ENCODE results near the gene ZDHHC11. TPM values are rescaled to one million over a fixed set of nuclear protein-coding genes. Genes with fewer than 3 reads are reported as not detected.
"Not testable (repeated sequence)": the region's sequence is repeated elsewhere in the genome, so short reads cannot be mapped to it uniquely, and the experiment has no call there.

ZDHHC11 gene
- polyA plus RNA-seq, 2 donors = 2.4 to 4.0 TPM

DNA sequence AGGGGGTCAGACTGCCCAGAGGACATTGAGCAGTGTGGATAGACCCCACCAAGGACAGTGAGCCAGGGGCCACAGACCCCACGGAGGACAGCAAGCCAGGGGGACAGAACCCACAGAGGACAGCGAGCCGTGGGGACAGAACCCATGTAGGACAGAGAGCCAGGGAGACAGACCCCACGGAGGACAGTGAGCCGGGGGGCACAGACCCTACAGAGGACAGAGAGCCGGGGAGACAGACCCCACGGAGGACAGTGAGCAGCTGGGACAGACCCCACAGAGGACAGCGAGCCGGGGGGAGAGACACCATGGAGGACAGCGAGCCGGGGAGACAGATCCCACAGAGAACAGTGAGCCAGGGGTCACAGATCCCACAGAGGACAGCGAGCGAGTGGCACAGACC is 3.4 kb upstream of the ZDHHC11 start:
- Histone ChIP-seq H3K36me3 (ENCODE audit: control insufficient read depth in 2 of 2, insufficient read depth in 2 of 2, low read length in 1 of 2) (peaks cover 0 to 4% of the 10 kb centered on the region in 2 donors), H3K27me3 (ENCODE audit: control insufficient read depth in 1 of 2, insufficient read depth in 2 of 2, low read length in 2 of 2) (no peaks in the 10 kb centered on the region)
- WGBS, 2 donors = 74 to 75% methylated on average over 12 to 13 of the region's 13 CpGs

DNA sequence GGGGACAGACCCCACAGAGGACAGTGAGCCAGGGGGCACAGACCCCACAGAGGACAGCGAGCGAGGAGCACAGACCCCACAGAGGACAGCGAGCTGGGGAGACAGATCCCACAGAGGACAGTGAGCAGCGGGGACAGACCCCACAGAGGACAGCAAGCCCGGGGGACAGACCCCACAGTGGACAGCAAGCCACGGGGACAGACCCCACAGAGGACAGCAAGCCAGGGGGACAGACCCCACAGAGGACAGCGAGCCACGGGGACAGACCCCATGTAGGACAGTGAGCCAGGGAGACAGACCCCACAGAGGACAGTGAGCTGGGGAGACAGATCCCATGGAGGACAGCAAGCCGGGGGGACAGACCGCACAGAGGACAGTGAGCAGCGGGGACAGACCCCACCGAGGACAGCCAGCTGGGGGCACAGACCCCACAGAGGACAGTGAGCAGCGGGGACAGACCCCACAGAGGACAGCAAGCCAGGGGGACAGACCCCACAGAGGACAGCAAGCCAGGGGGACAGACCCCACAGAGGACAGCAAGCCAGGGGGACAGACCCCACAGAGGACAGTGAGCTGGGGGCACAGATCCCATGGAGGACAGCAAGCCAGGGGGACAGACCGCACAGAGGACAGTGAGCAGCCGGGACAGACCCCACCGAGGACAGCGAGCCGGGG is 2.8 kb upstream of the ZDHHC11 start:
- WGBS, 2 donors = 81 to 83% methylated on average over 18 of the region's 18 CpGs
- H3K27me3 ChIP-seq (ENCODE audit: control insufficient read depth in 1 of 2, insufficient read depth in 2 of 2, low read length in 2 of 2); H3K27ac ChIP-seq (ENCODE audit: low read depth in 2 of 2, low read length in 1 of 2); H3K4me3 ChIP-seq (ENCODE audit: low read depth in 1 of 2, low read length in 2 of 2); H3K9me3 ChIP-seq (ENCODE audit: control insufficient read depth in 2 of 2, insufficient read depth in 1 of 2, low read depth in 1 of 2, low read length in 1 of 2); H3K36me3 ChIP-seq (ENCODE audit: control insufficient read depth in 2 of 2, insufficient read depth in 2 of 2, low read length in 1 of 2): not testable (repeated sequence)
- H3K4me1 ChIP-seq (ENCODE audit: control insufficient read depth in 2 of 2, insufficient read depth in 2 of 2, low read length in 1 of 2) = peaks cover 0 to 13% of the 10 kb centered on the region in 2 donors

More for the DNA sequence above, 3.4 kb upstream of the ZDHHC11 start:
- no peak overlapping the region for H3K4me3 ChIP-seq (ENCODE audit: low read depth in 1 of 2, low read length in 2 of 2)
- peaks cover 0 to 8% of the 10 kb centered on the region in 2 donors for H3K4me1 ChIP-seq (ENCODE audit: control insufficient read depth in 2 of 2, insufficient read depth in 2 of 2, low read length in 1 of 2)
- H3K9me3 ChIP-seq (ENCODE audit: control insufficient read depth in 2 of 2, insufficient read depth in 1 of 2, low read depth in 1 of 2, low read length in 1 of 2) = no peaks in the 10 kb centered on the region
- no peak overlapping the region for H3K27ac ChIP-seq (ENCODE audit: low read depth in 2 of 2, low read length in 1 of 2)

DNA sequence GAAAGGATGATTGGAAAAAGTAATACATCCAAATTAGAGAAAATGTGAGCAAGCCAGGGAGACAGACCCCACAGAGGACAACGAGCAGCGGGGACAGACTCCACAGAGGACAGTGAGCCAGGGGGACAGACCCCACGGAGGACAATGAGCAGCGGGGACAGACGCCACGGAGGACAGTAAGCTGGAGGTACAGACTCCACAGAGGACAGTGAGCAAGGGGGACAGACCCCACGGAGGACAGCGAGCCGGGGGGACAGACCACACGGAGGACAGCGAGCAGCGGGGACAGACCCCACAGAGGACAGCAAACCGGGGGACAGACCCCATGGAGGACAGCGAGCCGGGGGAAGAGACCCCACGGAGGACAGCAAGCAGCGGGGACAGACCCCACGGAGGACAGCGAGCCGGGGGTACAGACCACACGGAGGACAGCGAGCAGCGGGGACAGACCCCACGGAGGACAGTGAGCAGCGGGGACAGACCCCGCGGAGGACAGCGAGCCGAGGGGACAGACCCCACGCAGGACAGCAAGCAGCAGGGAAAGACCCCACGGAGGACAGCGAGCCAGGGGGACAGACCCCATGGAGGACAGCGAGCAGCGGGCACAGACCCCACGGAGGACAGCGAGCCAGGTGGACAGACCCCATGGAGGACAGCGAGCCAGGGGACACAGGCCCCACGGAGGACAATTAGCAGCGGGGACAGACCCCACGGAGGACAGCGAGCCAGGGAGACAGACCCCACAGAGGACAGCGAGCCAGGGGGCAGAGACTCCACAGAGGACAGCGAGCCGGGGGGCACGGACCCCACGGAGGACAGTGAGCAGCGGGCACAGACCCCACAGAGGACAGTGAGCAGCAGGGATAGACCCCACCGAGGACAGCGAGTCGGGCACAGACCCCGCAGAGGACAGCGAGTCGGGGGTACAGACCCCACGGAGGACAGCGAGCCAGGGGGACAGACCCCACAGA is 1.9 kb upstream of the ZDHHC11 start:
- peaks cover 0 to 13% of the 10 kb centered on the region in 2 donors for H3K4me1 ChIP-seq (ENCODE audit: control insufficient read depth in 2 of 2, insufficient read depth in 2 of 2, low read length in 1 of 2)
- no peaks in the 10 kb centered on the region for H3K36me3 ChIP-seq (ENCODE audit: control insufficient read depth in 2 of 2, insufficient read depth in 2 of 2, low read length in 1 of 2)
- H3K9me3 ChIP-seq (ENCODE audit: control insufficient read depth in 2 of 2, insufficient read depth in 1 of 2, low read depth in 1 of 2, low read length in 1 of 2) = peaks cover 0 to 2% of the 10 kb centered on the region in 2 donors
- H3K27me3 ChIP-seq (ENCODE audit: control insufficient read depth in 1 of 2, insufficient read depth in 2 of 2, low read length in 2 of 2) = no peaks in the 10 kb centered on the region
- H3K27ac ChIP-seq (ENCODE audit: low read depth in 2 of 2, low read length in 1 of 2) = no peak overlapping the region
- WGBS, 2 donors = 88 to 91% methylated on average over 55 of the region's 55 CpGs
- no peak overlapping the region for H3K4me3 ChIP-seq (ENCODE audit: low read depth in 1 of 2, low read length in 2 of 2)

DNA sequence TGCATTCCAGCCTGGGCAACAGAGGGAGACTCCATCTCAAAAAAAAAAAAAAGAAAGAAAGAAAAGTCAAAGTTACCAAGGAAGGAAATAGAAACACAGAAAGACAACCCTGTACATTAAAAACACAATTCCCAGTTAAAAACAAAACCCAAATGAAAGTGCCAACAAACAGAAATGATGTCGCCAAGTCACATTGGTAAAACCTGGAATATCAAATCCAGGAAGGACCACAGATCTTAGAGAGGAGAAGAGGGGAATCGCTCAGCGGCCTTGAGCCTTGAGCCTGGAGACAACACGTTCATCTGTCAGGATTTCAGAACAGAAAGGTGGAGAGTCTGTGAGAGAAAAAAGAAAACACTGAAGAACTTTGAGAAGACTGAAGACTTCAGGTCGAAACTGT is 1.2 kb upstream of the ZDHHC11 start:
- Histone ChIP-seq H3K4me1 (ENCODE audit: control insufficient read depth in 2 of 2, insufficient read depth in 2 of 2, low read length in 1 of 2) (peaks cover 0 to 13% of the 10 kb centered on the region in 2 donors), H3K4me3 (ENCODE audit: low read depth in 1 of 2, low read length in 2 of 2) (no peak overlapping the region)
- 41 to 51% methylated on average over 5 of the region's 5 CpGs for WGBS, 2 donors

DNA sequence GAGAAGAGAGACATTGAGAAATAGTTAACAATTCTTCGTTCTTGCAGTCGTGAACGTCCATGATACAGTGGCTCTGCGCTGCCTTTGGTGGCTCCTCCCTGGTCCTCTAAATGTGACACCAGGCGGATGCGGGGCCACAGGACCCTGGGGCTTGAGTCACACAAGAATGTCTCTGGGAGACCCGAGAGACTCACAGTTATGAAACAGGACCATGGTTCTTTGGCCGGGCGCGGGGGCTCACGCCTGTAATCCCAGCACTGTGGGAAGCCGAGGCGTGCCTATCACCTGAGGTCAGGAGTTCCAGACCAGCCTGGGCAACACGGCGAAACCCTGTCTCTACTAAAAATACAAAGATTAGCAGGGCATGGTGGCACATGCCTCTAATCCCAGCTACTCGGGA is 767 bp upstream of the ZDHHC11 start:
- Histone ChIP-seq H3K27ac (ENCODE audit: low read depth in 2 of 2, low read length in 1 of 2) (no peak overlapping the region), H3K4me3 (ENCODE audit: low read depth in 1 of 2, low read length in 2 of 2) (no peak overlapping the region), H3K4me1 (ENCODE audit: control insufficient read depth in 2 of 2, insufficient read depth in 2 of 2, low read length in 1 of 2) (peaks cover 0 to 13% of the 10 kb centered on the region in 2 donors), H3K27me3 (ENCODE audit: control insufficient read depth in 1 of 2, insufficient read depth in 2 of 2, low read length in 2 of 2) (no peaks in the 10 kb centered on the region), H3K36me3 (ENCODE audit: control insufficient read depth in 2 of 2, insufficient read depth in 2 of 2, low read length in 1 of 2) (no peaks in the 10 kb centered on the region), H3K9me3 (ENCODE audit: control insufficient read depth in 2 of 2, insufficient read depth in 1 of 2, low read depth in 1 of 2, low read length in 1 of 2) (peaks cover 0 to 2% of the 10 kb centered on the region in 2 donors)
- WGBS, 2 donors = 57 to 60% methylated on average over 16 of the region's 16 CpGs

More for the DNA sequence above, 1.2 kb upstream of the ZDHHC11 start:
- Histone ChIP-seq H3K9me3 (ENCODE audit: control insufficient read depth in 2 of 2, insufficient read depth in 1 of 2, low read depth in 1 of 2, low read length in 1 of 2) (peaks cover 0 to 2% of the 10 kb centered on the region in 2 donors), H3K36me3 (ENCODE audit: control insufficient read depth in 2 of 2, insufficient read depth in 2 of 2, low read length in 1 of 2) (no peaks in the 10 kb centered on the region), H3K27ac (ENCODE audit: low read depth in 2 of 2, low read length in 1 of 2) (no peak overlapping the region), H3K27me3 (ENCODE audit: control insufficient read depth in 1 of 2, insufficient read depth in 2 of 2, low read length in 2 of 2) (no peaks in the 10 kb centered on the region)

DNA sequence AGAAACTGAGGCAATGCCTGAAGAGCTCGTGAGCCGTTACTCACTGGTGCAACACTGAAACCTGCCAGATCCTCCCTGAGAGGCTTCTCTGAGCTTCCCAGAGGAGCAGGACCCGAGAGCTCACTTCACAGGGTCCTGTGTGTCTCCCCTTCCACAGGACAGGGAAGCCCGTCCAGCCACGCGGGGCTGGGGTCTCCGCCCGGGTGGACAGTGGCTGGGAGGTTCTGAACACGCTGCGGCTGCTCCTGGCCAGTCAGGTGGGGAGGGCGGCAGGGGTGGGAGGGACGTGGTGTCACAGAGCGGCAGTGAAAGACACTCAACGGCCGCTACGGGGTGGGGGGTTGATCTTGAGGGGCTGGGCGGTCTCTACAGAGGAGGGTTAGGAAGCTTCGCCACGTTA is 290 bp upstream of the ZDHHC11 start:
- Histone ChIP-seq H3K9me3 (ENCODE audit: control insufficient read depth in 2 of 2, insufficient read depth in 1 of 2, low read depth in 1 of 2, low read length in 1 of 2) (peaks cover 0 to 2% of the 10 kb centered on the region in 2 donors), H3K4me1 (ENCODE audit: control insufficient read depth in 2 of 2, insufficient read depth in 2 of 2, low read length in 1 of 2) (peaks cover 0 to 13% of the 10 kb centered on the region in 2 donors), H3K27ac (ENCODE audit: low read depth in 2 of 2, low read length in 1 of 2) (no peak overlapping the region), H3K36me3 (ENCODE audit: control insufficient read depth in 2 of 2, insufficient read depth in 2 of 2, low read length in 1 of 2) (no peaks in the 10 kb centered on the region), H3K4me3 (ENCODE audit: low read depth in 1 of 2, low read length in 2 of 2) (no peak overlapping the region), H3K27me3 (ENCODE audit: control insufficient read depth in 1 of 2, insufficient read depth in 2 of 2, low read length in 2 of 2) (no peaks in the 10 kb centered on the region)
- 43 to 49% methylated on average over 19 of the region's 19 CpGs for WGBS, 2 donors

DNA sequence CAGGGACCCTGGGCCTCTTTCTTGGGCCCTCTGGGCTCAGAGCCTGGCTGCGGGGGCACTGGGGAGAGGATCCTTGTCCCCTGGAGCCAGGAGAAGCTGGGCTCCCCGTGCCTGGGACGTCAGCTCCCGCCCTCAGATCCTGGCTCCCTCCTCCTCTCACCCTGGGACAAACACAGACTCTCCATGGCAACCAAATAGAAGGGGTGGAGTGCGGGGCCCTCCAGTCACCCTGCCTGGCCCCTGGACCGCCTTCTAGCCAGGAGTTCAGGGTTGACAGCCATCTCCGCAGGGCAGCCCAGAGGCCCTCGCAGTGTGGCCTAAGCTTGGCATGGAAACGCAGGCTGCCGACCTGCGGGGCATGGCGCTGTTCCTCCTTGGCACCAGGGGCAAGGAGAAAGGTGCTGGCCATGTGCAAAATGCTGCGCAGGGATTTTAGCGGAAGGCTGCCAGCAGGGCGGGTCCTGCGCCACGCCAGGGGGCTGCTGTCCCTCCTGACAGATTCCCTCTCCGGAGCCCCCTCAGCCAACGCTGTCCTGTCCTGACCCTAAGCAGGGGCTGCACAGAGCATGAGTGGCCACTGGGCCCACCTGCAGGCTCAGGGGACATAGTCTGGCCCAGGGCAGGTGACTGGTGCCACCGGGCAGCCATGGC is 1.0 kb downstream of the ZDHHC11 start:
- peaks cover 0 to 2% of the 10 kb centered on the region in 2 donors for H3K9me3 ChIP-seq (ENCODE audit: control insufficient read depth in 2 of 2, insufficient read depth in 1 of 2, low read depth in 1 of 2, low read length in 1 of 2)
- H3K4me3 ChIP-seq (ENCODE audit: low read depth in 1 of 2, low read length in 2 of 2) = no peak overlapping the region
- peaks cover 0 to 13% of the 10 kb centered on the region in 2 donors for H3K4me1 ChIP-seq (ENCODE audit: control insufficient read depth in 2 of 2, insufficient read depth in 2 of 2, low read length in 1 of 2)
- no peaks in the 10 kb centered on the region for H3K36me3 ChIP-seq (ENCODE audit: control insufficient read depth in 2 of 2, insufficient read depth in 2 of 2, low read length in 1 of 2)
- 37 to 56% methylated on average over 20 of the region's 20 CpGs for WGBS, 2 donors
- no peaks in the 10 kb centered on the region for H3K27me3 ChIP-seq (ENCODE audit: control insufficient read depth in 1 of 2, insufficient read depth in 2 of 2, low read length in 2 of 2)
- H3K27ac ChIP-seq (ENCODE audit: low read depth in 2 of 2, low read length in 1 of 2) = no peak overlapping the region

DNA sequence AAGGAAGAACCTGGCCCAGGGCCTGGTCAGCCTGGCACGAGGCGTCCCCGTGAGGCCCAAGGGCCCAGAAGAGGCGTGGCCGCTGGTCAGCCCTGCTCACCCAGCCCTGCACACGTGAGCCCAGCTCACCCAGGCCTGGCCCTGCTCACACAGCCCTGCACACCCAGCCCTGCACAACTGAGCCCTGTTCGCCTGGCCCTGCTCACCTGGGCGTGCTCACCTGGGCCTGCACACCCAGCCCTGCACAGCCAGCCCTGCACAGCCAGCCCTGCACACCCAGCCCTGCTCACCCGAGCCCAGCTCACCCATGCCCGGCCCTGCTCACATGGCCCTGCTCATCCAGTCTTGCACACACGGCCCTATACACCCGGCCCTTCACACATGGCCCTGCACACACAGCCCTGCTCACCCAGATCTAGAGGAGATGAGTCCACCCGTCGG is 2.1 kb downstream of the ZDHHC11 start:
- H3K4me3 ChIP-seq (ENCODE audit: low read depth in 1 of 2, low read length in 2 of 2) = no peak overlapping the region
- H3K27ac ChIP-seq (ENCODE audit: low read depth in 2 of 2, low read length in 1 of 2) = no peak overlapping the region
- no peaks in the 10 kb centered on the region for H3K36me3 ChIP-seq (ENCODE audit: control insufficient read depth in 2 of 2, insufficient read depth in 2 of 2, low read length in 1 of 2)
- H3K27me3 ChIP-seq (ENCODE audit: control insufficient read depth in 1 of 2, insufficient read depth in 2 of 2, low read length in 2 of 2) = no peaks in the 10 kb centered on the region
- H3K9me3 ChIP-seq (ENCODE audit: control insufficient read depth in 2 of 2, insufficient read depth in 1 of 2, low read depth in 1 of 2, low read length in 1 of 2) = peaks cover 0 to 2% of the 10 kb centered on the region in 2 donors
- WGBS, 2 donors = 86 to 91% methylated on average over 13 to 14 of the region's 14 CpGs
- H3K4me1 ChIP-seq (ENCODE audit: control insufficient read depth in 2 of 2, insufficient read depth in 2 of 2, low read length in 1 of 2) = peaks cover 0 to 13% of the 10 kb centered on the region in 2 donors

DNA sequence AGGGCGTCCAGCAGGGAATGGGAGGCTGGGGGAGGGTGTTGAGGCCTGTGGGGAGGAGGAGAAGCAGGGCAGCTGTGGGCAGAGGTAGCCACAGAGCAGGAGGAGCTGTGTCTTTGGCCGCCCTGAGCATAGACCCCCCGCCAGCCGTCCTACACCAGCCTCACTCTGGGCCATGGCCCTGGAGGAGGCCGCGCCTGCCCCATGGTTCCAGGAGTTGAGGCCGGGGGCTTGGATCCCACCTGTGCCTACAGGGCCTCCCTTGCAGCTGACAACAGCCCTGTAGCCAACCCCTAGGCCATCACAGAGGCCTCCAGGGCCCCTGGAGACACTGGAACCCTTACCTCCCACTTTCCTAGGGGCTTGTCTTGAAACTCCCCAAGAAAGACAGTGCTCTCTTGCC is 3.0 kb downstream of the ZDHHC11 start:
- 97% methylated on average over 4 to 6 of the region's 7 CpGs for WGBS, 2 donors
- H3K27me3 ChIP-seq (ENCODE audit: control insufficient read depth in 1 of 2, insufficient read depth in 2 of 2, low read length in 2 of 2) = not testable (repeated sequence)

More for the DNA sequence above, 3.0 kb downstream of the ZDHHC11 start:
- not testable (repeated sequence) for H3K27ac ChIP-seq (ENCODE audit: low read depth in 2 of 2, low read length in 1 of 2); H3K4me3 ChIP-seq (ENCODE audit: low read depth in 1 of 2, low read length in 2 of 2); H3K36me3 ChIP-seq (ENCODE audit: control insufficient read depth in 2 of 2, insufficient read depth in 2 of 2, low read length in 1 of 2); H3K9me3 ChIP-seq (ENCODE audit: control insufficient read depth in 2 of 2, insufficient read depth in 1 of 2, low read depth in 1 of 2, low read length in 1 of 2)
- peaks cover 0 to 13% of the 10 kb centered on the region in 2 donors for H3K4me1 ChIP-seq (ENCODE audit: control insufficient read depth in 2 of 2, insufficient read depth in 2 of 2, low read length in 1 of 2)
